GM20000 (cell line): ENCODE results near the gene RASSF5.

Experiments
- DNase-seq: peaks from one replicate; pipeline ENCODE4 v3.0.0; 2012; ENCODE audit warnings: low spot score
- TF ChIP-seq, protein P1 (sequence below): IDR thresholded peaks from 2 replicates; pipeline ENCODE4 v1.5.1; 2012; ENCODE audit warnings: mild to moderate bottlenecking, control low read depth; ENCODE audit errors: extremely low read depth, missing control alignments

The RASSF5 gene

DNA sequence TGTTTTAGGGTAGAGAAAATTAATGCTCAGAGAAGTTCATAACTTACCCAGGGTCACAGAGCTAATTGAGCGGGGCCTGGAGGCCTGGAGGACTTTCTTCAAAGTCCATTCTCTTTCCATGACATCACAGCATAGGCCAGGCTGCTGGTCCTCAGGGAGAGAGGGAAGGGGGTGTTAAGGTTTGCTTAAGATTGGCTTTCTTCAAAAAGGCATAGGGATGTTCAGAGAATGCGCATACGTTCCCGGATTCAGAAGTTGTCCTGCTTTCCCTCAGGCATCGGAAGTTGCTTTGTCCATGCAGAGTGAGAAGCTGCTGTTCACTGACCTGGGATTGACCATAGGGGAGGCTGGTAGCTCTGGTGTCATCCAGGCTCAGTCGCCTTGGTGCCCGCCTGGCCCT lies 25.0 kb downstream of the RASSF5 start:
- TF ChIP-seq, protein P1, sequence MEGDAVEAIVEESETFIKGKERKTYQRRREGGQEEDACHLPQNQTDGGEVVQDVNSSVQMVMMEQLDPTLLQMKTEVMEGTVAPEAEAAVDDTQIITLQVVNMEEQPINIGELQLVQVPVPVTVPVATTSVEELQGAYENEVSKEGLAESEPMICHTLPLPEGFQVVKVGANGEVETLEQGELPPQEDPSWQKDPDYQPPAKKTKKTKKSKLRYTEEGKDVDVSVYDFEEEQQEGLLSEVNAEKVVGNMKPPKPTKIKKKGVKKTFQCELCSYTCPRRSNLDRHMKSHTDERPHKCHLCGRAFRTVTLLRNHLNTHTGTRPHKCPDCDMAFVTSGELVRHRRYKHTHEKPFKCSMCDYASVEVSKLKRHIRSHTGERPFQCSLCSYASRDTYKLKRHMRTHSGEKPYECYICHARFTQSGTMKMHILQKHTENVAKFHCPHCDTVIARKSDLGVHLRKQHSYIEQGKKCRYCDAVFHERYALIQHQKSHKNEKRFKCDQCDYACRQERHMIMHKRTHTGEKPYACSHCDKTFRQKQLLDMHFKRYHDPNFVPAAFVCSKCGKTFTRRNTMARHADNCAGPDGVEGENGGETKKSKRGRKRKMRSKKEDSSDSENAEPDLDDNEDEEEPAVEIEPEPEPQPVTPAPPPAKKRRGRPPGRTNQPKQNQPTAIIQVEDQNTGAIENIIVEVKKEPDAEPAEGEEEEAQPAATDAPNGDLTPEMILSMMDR, result no peak
- no peak for DNase-seq

DNA sequence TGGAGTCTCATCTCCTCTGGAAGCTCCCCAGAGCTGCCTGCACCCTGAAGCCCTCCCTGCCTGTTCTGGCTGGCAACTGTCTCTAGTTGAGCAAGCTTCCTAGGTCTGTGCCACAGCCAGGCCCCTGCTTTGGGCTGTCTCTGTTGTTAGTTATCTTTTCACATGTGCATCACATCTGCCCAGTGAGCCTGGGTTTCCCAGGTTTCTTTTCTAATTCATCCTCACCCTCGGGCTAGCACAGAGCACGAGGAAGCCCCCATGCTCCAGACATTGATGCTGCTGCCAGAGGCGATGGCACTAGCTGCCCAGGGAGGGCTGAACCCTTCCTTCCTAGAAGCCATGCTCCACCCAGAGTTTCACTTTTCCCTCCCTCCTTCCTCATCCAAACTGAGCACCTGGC lies 27.2 kb downstream of the RASSF5 start:
- TF ChIP-seq, protein P1, result no peak
- no peak for DNase-seq

DNA sequence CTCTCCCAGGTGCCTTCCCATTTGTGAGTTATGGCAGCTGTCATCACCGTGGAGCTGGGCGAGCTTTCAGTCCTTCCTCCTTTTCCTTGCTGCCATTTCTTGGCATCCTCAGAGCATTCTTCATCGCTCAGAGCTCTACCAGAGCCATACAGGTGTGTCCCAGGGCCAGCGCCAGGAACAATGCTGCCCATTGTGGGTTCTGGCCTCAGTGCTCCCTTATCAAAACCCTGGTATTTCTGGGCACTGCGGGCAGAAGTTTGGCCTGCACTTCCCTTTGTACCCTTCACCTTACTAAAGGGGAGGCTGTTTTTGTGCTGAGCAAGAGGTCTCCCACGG lies 28.5 kb downstream of the RASSF5 start:
- TF ChIP-seq, protein P1, result no peak
- DNase-seq, result no peak

DNA sequence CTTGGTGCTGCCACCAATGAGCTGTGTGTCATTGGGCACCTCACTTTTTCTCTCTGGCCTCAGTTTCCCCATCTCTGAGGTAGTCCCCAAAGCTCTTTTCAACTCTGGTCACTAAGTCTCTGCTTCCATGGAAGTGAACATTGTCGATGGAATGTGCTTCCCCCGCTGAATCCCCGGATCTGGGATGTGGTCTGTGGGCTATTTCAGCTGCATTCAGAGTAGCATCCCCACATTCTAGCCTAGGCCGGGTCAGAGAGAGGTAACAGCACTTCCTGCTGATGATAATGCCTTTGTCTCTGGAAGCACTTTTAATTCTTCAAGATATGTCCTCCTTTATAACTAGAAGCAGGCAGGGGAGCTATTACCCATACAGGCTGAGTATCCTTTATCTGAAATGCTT lies 29.8 kb downstream of the RASSF5 start:
- DNase-seq, result no peak
- TF ChIP-seq, protein P1, result no peak

DNA sequence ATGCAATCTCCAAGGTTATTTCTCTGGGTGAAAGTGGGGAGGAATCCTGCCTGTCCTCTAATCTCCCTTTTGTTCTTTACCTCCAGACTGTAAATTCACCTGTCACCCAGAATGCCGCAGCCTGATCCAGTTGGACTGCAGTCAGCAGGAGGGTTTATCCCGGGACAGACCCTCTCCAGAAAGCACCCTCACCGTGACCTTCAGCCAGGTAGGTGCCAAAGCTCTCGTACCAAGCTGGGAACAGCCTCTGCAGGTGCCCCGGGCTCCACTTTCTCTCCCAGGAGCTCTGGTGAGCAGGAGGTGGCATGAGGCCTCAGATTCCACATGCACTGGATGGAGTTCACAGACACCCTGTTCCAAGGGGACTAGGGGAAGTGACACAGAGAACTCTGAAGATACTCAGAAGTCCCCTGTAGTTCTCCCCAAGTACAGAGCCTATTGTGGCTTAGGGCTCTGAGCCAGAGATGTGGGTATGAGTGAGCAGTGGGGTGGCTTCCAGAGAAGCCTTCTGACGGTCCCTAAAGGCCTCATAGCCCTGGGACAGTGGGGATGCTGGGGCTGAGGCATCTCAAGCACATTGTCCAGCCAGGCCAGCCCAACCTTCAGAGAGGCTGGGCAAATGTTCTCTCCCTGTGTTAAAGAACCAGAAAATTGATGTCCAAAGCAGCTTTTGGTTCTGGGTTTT lies 30.9 kb downstream of the RASSF5 start:
- TF ChIP-seq, protein P1, result no peak
- DNase-seq, result no peak

DNA sequence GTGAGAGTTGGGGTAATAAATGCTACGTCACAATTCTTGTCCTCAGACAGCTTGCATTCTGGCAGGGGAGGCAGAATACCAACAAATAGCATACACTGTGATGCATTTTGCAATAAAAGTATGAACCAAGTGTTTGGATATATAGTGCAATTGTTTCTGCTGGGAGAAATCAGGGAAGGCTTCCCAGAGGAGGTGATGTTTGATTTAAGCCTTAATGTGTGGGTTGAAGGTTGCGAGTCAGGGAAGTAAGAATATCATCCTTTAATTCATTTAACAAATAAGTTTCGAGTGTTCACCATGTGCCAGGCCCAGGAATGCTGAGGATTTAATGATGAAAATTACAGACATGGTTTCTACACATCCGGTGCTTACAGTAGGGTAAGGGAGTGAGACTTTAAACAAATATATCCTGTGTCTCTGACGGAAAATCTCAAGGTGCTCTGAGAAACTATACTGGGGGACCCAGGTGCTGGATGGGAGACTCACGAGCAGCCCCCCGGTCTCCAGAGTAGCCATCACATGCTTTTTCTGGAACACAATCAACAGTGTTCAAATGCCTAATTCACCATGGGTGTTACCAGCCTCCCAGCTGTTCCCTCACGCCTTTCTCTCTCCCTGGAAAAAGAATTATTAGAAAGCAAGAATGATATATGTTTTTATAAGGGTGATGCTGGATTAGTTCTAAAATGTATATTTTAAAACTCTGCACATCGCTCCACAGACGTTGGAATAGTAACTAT lies 31.7 kb downstream of the RASSF5 start:
- TF ChIP-seq, protein P1, result no peak
- no peak for DNase-seq

DNA sequence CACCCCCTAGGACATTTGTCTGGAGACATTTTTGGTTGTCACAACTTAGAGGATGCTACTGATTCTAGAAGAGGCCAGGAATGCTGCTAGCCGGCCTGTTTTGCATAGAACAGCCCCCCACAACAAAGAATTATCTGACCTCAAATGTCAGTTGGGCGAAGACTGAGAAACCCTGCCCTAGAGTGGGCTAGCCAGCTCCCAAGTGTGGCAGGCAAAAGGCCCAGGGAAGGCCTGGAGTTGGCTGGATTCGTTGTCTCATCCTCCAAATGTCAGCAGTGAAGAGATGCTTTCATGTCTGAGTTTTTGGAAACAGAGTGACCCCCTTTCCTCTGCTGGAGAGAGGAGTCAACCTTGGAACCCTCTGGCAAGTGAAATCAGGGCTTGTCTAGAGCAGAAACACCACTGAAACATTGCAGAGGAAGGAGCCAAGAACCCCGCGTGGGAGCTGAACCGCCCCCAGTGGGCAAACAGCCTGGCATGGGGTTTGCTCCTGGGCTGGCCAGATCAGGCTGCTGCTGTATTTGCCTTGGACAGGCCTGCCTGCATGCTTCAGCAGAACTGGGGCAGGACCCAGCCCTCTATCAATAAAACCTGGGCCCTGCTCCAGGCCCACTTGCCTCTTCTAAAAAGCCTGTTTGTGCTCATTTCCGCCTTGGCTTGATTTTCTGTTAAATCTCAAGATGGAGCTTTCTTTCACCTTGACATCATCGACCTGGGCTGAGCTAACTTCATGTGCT lies 32.9 kb downstream of the RASSF5 start:
- TF ChIP-seq, protein P1, result no peak

More for the DNA sequence above, 32.9 kb downstream of the RASSF5 start:
- DNase-seq, result no peak
